HG03103 (cell line): ENCODE data around the gene TGOLN2.
A peak's percentile ranks its signal among the peaks of the same experiment; 100 is the strongest.
"Not testable (repeated sequence)": the region's sequence is repeated elsewhere in the genome, so short reads cannot be mapped to it uniquely, and the experiment has no call there.

ENCODE experiments used
- ATAC-seq: cut with Tn5 transposase; IDR thresholded peaks from one replicate; pipeline ENCODE4 v1.9.1; 2021; ENCODE audit warnings: low read depth; ENCODE audit not compliant: unreplicated experiment

Gene TGOLN2

GRCh38 chr2:85340034-85340892 is 12.5 kb upstream of the TGOLN2 start:
- no peak for ATAC-seq

- no peak for ATAC-seq
Measured at GRCh38 chr2:85334928-85335327, 7.1 kb upstream of the TGOLN2 start.

GRCh38 chr2:85333877-85334276 is 6.1 kb upstream of the TGOLN2 start:
- not testable (repeated sequence) for ATAC-seq

GRCh38 chr2:85330839-85331636 is 3.2 kb upstream of the TGOLN2 start:
- no peak for ATAC-seq

GRCh38 chr2:85329701-85330100 is 1.9 kb upstream of the TGOLN2 start:
- ATAC-seq: not testable (repeated sequence)

- no peak for ATAC-seq
Measured at GRCh38 chr2:85329181-85329651, 1.4 kb upstream of the TGOLN2 start.

GRCh38 chr2:85327160-85327821 is 498 bp downstream of the TGOLN2 start:
- ATAC-seq: no peak

GRCh38 chr2:85326406-85327159 is 1.2 kb downstream of the TGOLN2 start:
- peak; percentile 39 for ATAC-seq

GRCh38 chr2:85325466-85325811 is 2.4 kb downstream of the TGOLN2 start:
- ATAC-seq: no peak

- ATAC-seq: no peak
Measured at GRCh38 chr2:85324639-85325465, 2.9 kb downstream of the TGOLN2 start.

- ATAC-seq: not testable (repeated sequence)
Measured at GRCh38 chr2:85323988-85324367, 3.8 kb downstream of the TGOLN2 start.

- no peak for ATAC-seq
Measured at GRCh38 chr2:85323351-85323987, 4.3 kb downstream of the TGOLN2 start.

- no peak for ATAC-seq
Measured at GRCh38 chr2:85319796-85320195, 8.0 kb downstream of the TGOLN2 start.

- ATAC-seq: no peak
Measured at GRCh38 chr2:85318222-85319074, 9.3 kb downstream of the TGOLN2 start.

GRCh38 chr2:85315921-85316320 is 11.9 kb downstream of the TGOLN2 start:
- ATAC-seq: not testable (repeated sequence)

GRCh38 chr2:85314884-85315242 is 12.9 kb downstream of the TGOLN2 start:
- ATAC-seq: no peak

GRCh38 chr2:85312404-85312803 is 15.4 kb downstream of the TGOLN2 start:
- no peak for ATAC-seq

GRCh38 chr2:85310330-85310729 is 17.5 kb downstream of the TGOLN2 start:
- no peak for ATAC-seq
